PC-9 (cell line): ENCODE results near the gene MTREX.

Source experiments
- CTCF ChIP-seq: fragments of 200-600 bp; sonication (generic); conservative IDR thresholded peaks from 2 replicates; pipeline ENCODE4 v1.6.1; 2017; ENCODE audit warnings: mixed run types, antibody characterized with exemption, mild to moderate bottlenecking, moderate library complexity
- EZH2 ChIP-seq: fragments of 200-600 bp; sonication (generic); IDR thresholded peaks from 2 replicates; pipeline ENCODE4 v1.8.0; 2017; ENCODE audit warnings: antibody characterized with exemption, low read depth

GRCh38 chr5:55469839-55470238 is 162.1 kb downstream of the MTREX start:
- TF ChIP-seq CTCF, result no peak
- TF ChIP-seq EZH2, result no peak
